ENCODE data around the gene NPIPA5.
"Not testable (repeated sequence)": the region's sequence is repeated elsewhere in the genome, so short reads cannot be mapped to it uniquely, and the experiment has no call there.

The NPIPA5 gene

GRCh38 chr16:15389916-15390315, 11.8 kb upstream of the NPIPA5 start:
- DNase-seq: not testable (repeated sequence)

- DNase-seq: not testable (repeated sequence)
These were observed 10.0 kb upstream of the NPIPA5 start for GRCh38 chr16:15388060-15388459.

- not testable (repeated sequence) for DNase-seq
These were observed 4.7 kb upstream of the NPIPA5 start for GRCh38 chr16:15382810-15383209.

- DNase-seq: not testable (repeated sequence)
These were observed 20.6 kb downstream of the NPIPA5 start for GRCh38 chr16:15357495-15357894.

GRCh38 chr16:15354846-15355245, 23.2 kb downstream of the NPIPA5 start:
- not testable (repeated sequence) for DNase-seq

GRCh38 chr16:15352852-15353251, 25.2 kb downstream of the NPIPA5 start:
- not testable (repeated sequence) for DNase-seq

- not testable (repeated sequence) for DNase-seq
These were observed 26.3 kb downstream of the NPIPA5 start for GRCh38 chr16:15351745-15352144.

GRCh38 chr16:15351251-15351650, 26.8 kb downstream of the NPIPA5 start:
- DNase-seq: not testable (repeated sequence)

GRCh38 chr16:15348721-15349120, 29.4 kb downstream of the NPIPA5 start:
- DNase-seq: not testable (repeated sequence)

- DNase-seq: not testable (repeated sequence)
These were observed 35.8 kb downstream of the NPIPA5 start for GRCh38 chr16:15342337-15342736.

GRCh38 chr16:15338986-15339385, 39.1 kb downstream of the NPIPA5 start:
- DNase-seq: not testable (repeated sequence)

- not testable (repeated sequence) for DNase-seq
These were observed 40.0 kb downstream of the NPIPA5 start for GRCh38 chr16:15337974-15338605.

GRCh38 chr16:15335609-15336008, 42.5 kb downstream of the NPIPA5 start:
- DNase-seq: not testable (repeated sequence)

GRCh38 chr16:15333969-15334368, 44.1 kb downstream of the NPIPA5 start:
- not testable (repeated sequence) for DNase-seq

- not testable (repeated sequence) for DNase-seq
These were observed 47.1 kb downstream of the NPIPA5 start for GRCh38 chr16:15330978-15331377.

GRCh38 chr16:15324954-15325353, 53.1 kb downstream of the NPIPA5 start:
- DNase-seq: not testable (repeated sequence)

- DNase-seq: not testable (repeated sequence)
These were observed 54.7 kb downstream of the NPIPA5 start for GRCh38 chr16:15323373-15323772.

- not testable (repeated sequence) for DNase-seq
These were observed 56.9 kb downstream of the NPIPA5 start for GRCh38 chr16:15321221-15321620.

- not testable (repeated sequence) for DNase-seq
These were observed 63.5 kb downstream of the NPIPA5 start for GRCh38 chr16:15314562-15314961.

Data from Kasumi-1 (cell line).